GM18868 (cell line): ENCODE results near the gene C19orf12.
A peak's percentile ranks its signal among the peaks of the same experiment; 100 is the strongest.

ENCODE experiments used
- ATAC-seq: cut with Tn5 transposase; IDR thresholded peaks from one replicate; pipeline ENCODE4 v1.9.1; 2021; ENCODE audit warnings: mild to moderate bottlenecking, moderate library complexity; ENCODE audit not compliant: unreplicated experiment

Gene C19orf12

GRCh38 chr19:29714953-29715700 lies at the start of gene C19orf12:
TSS of gene C19orf12 (minus strand) at chr19:29715261. CDS start at chr19:29708413, 6,848 bp downstream.
- peak; percentile 73 for ATAC-seq

GRCh38 chr19:29764361-29764760 lies 49.3 kb upstream of the C19orf12 start:
- ATAC-seq: no peak

- no peak for ATAC-seq
These were observed 48.1 kb upstream of the C19orf12 start for GRCh38 chr19:29763196-29763595.

GRCh38 chr19:29761575-29762232 lies 46.6 kb upstream of the C19orf12 start:
- no peak for ATAC-seq

GRCh38 chr19:29760752-29761502 lies 45.9 kb upstream of the C19orf12 start:
- ATAC-seq: no peak

GRCh38 chr19:29759359-29759758 lies 44.3 kb upstream of the C19orf12 start:
- no peak for ATAC-seq

GRCh38 chr19:29758863-29759262 lies 43.8 kb upstream of the C19orf12 start:
- ATAC-seq: no peak

- no peak for ATAC-seq
These were observed 42.5 kb upstream of the C19orf12 start for GRCh38 chr19:29757551-29757950.

- no peak for ATAC-seq
These were observed 38.9 kb upstream of the C19orf12 start for GRCh38 chr19:29753934-29754305.

- ATAC-seq: no peak
These were observed 38.3 kb upstream of the C19orf12 start for GRCh38 chr19:29753190-29753933.

- no peak for ATAC-seq
These were observed 37.5 kb upstream of the C19orf12 start for GRCh38 chr19:29752450-29753025.

GRCh38 chr19:29751932-29752331 lies 36.9 kb upstream of the C19orf12 start:
- no peak for ATAC-seq

GRCh38 chr19:29750001-29750400 lies 34.9 kb upstream of the C19orf12 start:
- no peak for ATAC-seq

- ATAC-seq: no peak
These were observed 34.2 kb upstream of the C19orf12 start for GRCh38 chr19:29748996-29749849.

GRCh38 chr19:29745253-29745652 lies 30.2 kb upstream of the C19orf12 start:
- ATAC-seq: no peak

- no peak for ATAC-seq
These were observed 28.6 kb upstream of the C19orf12 start for GRCh38 chr19:29743681-29744080.

- ATAC-seq: no peak
These were observed 26.7 kb upstream of the C19orf12 start for GRCh38 chr19:29741776-29742175.

GRCh38 chr19:29741226-29741625 lies 26.2 kb upstream of the C19orf12 start:
- no peak for ATAC-seq

- no peak for ATAC-seq
These were observed 22.5 kb upstream of the C19orf12 start for GRCh38 chr19:29737461-29738000.
